NOMO-1 treated with dmso at 0.1 percent for 144 hours (cell line): Measurements from ENCODE around the gene DGKG.

Experiments
- DNase-seq: peaks from one replicate; lab custom pipeline; 2025; ENCODE audit not compliant: unreplicated experiment; lab: John Stamatoyannopoulos, UW

DGKG gene

GRCh38 chr3:186180891-186181481 is 181.0 kb downstream of the DGKG start:
- no peak for DNase-seq

GRCh38 chr3:186180151-186180550 is 181.9 kb downstream of the DGKG start:
- DNase-seq, result no peak

DNA sequence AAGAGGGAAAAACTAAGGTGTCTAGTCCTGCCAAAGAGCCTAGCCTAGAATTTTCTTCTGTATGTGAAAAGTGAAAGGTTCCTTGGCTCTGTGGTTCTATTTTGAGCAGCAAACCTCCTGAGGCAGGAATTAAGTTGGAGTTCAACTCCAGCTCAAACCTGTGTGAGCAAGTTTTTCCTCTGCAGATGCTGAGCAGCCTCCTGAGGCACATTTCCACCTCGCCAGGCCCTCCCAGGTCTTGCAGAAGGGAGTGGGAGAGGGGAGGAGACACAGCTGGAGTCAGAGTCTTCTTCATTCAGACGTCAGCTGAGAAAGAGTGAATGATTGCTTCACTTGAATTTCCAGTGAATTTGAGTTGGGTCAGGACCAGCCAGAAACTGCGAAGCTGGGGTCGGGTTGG is 183.6 kb downstream of the DGKG start:
- no peak for DNase-seq

DNA sequence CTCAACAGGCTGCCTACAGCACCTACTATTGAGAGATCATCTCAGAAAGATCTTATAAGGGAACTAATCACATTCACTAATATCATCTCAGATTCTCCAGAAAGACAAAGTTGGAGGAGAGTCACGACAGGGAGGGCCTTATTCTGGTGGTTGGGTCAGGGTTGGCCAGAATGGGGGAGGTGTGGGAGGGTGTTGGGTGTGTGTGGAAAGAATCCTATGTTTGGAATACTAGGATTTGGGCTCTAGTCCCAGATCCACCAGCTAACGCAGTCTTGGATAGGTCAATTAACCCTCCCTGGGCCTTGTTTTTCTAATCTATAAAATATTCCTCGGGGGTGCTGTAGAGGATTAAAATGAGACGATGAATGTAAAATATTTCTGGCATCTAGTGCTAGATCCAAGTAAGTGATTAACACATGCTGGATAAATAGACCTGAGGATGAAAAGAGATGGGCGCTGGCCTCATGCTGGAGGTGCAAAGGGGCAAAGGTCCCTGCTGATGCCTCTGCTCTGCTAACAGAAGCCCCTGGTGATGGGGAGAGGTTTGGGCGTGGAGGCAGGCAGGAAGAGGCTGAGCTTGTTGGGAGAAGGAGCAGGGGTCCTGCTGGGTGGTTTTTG is 185.6 kb downstream of the DGKG start:
- DNase-seq, result no peak

- no peak for DNase-seq
These were observed 188.7 kb downstream of the DGKG start for GRCh38 chr3:186173224-186173815.

- DNase-seq, result no peak
These were observed 189.7 kb downstream of the DGKG start for GRCh38 chr3:186172353-186172752.

DNA sequence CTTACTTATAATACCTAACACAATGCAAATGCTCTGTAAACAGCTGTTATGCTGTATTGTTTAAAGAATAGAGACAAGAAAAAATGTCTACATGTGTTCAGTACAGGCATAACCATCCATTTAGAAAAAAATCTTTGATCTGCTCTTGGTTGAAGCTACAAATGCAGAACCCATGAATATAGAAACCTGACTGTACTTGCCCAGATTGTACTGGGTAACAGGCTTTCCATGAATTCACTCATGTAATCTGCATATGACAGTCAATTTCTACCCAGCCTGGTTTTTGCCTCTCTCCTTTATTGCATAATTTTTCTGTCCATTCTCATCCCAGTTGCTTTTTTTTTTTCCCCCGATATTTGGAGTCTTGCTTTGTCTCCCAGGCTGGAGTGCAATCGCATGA is 190.5 kb downstream of the DGKG start:
- no peak for DNase-seq

GRCh38 chr3:186170516-186170915 is 191.5 kb downstream of the DGKG start:
- no peak for DNase-seq

- DNase-seq, result no peak
These were observed 192.7 kb downstream of the DGKG start for GRCh38 chr3:186169379-186169778.

- DNase-seq, result no peak
These were observed 193.1 kb downstream of the DGKG start for GRCh38 chr3:186168976-186169375.

- DNase-seq, result no peak
These were observed 194.2 kb downstream of the DGKG start for GRCh38 chr3:186167646-186168395.

DNA sequence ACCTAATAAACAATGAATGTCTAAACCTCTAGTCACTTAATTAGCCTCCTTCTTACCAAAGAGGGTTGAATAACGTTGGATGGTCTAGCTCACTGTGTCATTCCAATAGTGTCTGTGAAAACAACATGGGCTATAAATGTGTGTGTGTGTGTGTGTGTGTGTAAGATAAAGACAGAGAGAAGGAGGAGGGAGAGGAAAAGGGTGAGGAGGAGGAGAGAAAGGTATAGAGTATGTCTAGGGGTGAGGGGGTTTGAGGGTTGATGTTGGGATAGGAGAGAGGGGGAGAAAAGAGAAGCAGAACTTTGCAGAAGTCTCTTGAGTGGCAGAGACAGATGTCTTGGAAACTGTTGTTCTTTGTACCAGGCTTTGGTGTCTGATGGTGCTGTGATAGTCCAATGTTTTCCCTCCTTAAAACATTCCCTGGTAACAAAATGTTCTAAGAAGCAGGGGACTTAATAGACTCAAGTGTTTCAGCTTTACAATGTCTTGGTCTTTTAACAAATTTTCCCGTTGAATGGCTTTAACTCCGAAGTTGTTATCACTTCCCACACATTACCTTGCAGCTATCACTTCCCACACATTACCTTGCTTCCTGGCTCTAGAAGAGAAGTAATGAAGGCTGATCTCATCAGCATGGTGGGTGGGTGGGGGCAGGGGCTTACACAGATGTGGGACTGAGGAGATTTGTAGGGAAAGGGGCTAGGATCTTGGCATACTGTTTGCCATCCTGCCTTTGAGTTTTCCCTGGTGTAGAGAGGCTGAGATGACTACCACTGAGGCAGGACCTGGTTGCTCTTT is 195.3 kb downstream of the DGKG start:
- no peak for DNase-seq

GRCh38 chr3:186166036-186166435 is 196.0 kb downstream of the DGKG start:
- DNase-seq, result no peak

DNA sequence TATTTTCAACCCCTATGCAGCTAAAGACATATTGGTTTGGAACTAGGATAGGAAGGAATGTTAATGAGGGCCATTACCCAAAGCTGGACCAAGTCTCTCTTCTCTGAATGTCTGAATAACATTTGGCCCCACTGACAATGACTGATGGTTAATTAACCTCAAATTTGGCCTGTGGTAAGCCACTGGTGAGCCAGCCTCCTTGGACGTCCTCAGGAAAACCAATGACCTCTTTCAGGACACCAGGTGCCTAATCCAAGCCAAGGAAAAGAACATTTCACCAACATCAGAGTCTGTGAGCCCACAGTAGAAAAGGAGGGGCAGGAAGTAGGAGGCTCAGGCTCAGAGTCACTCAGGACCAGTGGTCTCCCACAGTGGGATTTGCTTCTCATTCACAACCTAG is 196.7 kb downstream of the DGKG start:
- DNase-seq, result no peak

DNA sequence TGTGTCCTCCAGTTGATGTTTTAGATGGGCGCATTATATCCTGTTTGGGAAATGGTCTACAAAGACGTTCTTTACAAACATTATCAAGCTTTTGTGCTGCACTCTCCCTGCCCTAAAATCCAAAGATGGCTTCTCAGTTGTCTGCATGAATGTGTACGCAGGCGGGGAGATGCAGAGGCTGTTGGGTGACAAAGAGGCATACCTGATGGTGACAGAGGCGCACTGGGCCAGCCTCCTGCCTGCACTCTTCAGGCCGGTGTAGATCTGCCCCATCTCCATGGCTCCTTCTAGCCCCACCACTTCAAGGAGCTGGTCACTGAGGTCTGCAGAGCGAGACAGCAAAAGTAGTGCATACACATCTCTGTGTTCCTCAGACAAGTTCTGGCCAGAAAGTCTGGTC is 197.3 kb downstream of the DGKG start:
- DNase-seq, result no peak

GRCh38 chr3:186162221-186162620 is 199.8 kb downstream of the DGKG start:
- DNase-seq, result peak; percentile 77

DNA sequence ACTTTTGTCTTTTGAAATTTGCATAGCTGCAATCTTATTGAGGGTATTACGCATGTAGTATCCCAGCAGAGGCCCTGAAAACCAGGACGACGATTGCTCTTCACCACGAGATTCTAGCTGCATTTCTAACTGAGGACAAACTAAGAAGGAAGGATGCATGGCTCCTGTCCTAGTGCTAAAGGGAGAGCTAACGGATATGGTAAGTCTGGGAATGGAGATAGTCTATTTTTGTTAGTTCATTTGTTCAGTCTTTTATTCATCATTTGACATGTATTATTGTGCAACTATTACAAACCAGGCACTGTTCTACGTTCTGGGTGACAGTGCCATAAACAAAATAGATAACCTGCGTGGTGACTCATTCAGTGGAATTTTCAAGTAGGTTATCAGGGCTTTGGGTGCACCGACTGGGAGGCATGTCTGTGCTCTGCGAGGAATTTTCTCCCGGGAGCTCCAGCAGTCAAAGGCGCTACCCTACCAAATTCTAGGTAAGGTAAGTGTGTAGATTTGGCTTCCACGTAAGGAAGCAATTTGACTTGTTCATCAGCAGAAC is 201.3 kb downstream of the DGKG start:
- no peak for DNase-seq

DNA sequence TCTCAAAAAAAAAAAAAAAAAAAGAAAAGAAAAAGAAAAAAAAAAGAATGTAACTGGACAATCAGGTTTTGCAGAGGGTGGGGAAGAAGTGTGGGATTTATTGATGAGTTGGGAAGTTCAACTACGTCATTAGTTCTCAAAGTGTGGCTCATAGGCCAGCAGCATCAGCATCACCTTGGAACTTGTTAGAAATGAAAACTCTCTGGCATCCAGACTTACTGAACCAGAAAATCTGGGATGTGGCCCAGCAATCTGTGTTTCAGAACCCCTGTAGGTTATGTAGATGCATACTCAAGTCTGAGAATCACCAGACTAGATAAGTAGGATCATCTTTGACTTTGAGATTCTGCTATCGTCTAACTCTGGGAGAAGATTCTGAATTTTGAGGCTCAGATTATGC is 207.4 kb downstream of the DGKG start:
- DNase-seq, result no peak

GRCh38 chr3:186152889-186153292 is 209.1 kb downstream of the DGKG start:
- DNase-seq, result peak; percentile 91

DNA sequence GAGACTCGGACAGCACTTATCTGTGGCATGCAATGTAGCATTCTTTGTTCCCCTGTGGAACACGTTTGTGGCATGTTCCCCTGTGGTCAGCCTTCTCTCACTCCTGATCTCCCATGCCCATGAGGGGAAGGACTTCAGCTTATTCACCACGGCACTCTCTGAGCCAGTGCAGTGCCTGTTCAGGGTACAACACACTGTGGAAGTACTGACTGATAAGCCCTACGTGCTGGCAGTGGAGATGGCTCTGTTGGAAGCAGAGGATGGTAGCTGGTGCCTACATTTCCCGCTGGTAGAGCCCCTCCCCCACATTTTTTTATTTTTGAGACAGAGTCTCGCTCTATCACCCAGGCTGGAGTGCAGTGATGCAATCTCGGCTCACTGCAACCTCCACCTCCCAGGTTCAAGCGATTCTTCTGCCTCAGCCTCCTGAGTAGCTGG is 209.7 kb downstream of the DGKG start:
- DNase-seq, result no peak
